Stimulated activated CD8-positive, alpha-beta memory T cell treated with anti-CD3 and anti-CD28 coated beads, Interleukin-12 subunit alpha, Interleukin-12 subunit beta, amount 100 ng/mL, for 24 hours (primary cell): Measurements from ENCODE around the gene ARVCF.

Experiments
- DNase-seq: peaks from one replicate; pipeline ENCODE4 v3.0.0-alpha.2; 2020; ENCODE audit errors: extremely low read depth

The ARVCF gene

GRCh38 chr22:19973551-19974267, 42.9 kb downstream of the ARVCF start:
- DNase-seq = no peak

GRCh38 chr22:19972652-19973550, 43.7 kb downstream of the ARVCF start:
- DNase-seq = no peak

GRCh38 chr22:19972251-19972650, 44.4 kb downstream of the ARVCF start:
- no peak for DNase-seq

GRCh38 chr22:19971276-19972124, 45.1 kb downstream of the ARVCF start:
- DNase-seq = no peak

- DNase-seq = no peak
These were observed 45.9 kb downstream of the ARVCF start for GRCh38 chr22:19970479-19971275.

- DNase-seq = no peak
These were observed 46.6 kb downstream of the ARVCF start for GRCh38 chr22:19970031-19970478.

GRCh38 chr22:19969141-19969928, 47.3 kb downstream of the ARVCF start:
- no peak for DNase-seq

- DNase-seq = no peak
These were observed 48.2 kb downstream of the ARVCF start for GRCh38 chr22:19968450-19968891.

GRCh38 chr22:19967850-19968449, 48.7 kb downstream of the ARVCF start:
- no peak for DNase-seq

GRCh38 chr22:19966908-19967750, 49.5 kb downstream of the ARVCF start:
- DNase-seq = no peak

- no peak for DNase-seq
These were observed 50.6 kb downstream of the ARVCF start for GRCh38 chr22:19965771-19966709.

- no peak for DNase-seq
These were observed 51.8 kb downstream of the ARVCF start for GRCh38 chr22:19964701-19965386.

GRCh38 chr22:19963863-19964642, 52.6 kb downstream of the ARVCF start:
- DNase-seq = no peak

GRCh38 chr22:19962909-19963806, 53.5 kb downstream of the ARVCF start:
- DNase-seq = no peak

GRCh38 chr22:19962246-19962908, 54.2 kb downstream of the ARVCF start:
- DNase-seq = no peak
